Psoas muscle (tissue), 8 donors: Measurements from ENCODE around the gene RXFP1. TPM values are rescaled to one million over a fixed set of nuclear protein-coding genes. Genes with fewer than 3 reads are reported as not detected.

ENCODE experiments used
- ATAC-seq, 4 donors: fragments of 200-7000 bp; cut with Tn5 transposase; one replicate each; pipeline ENCODE4 v1.9.1; 2020; ENCODE audit warnings: moderate library complexity in 3 of 4, mild to moderate bottlenecking in 2 of 4
- DNase-seq, 2 donors: peaks; one replicate each; pipeline ENCODE4 v3.0.0-alpha.2; 2020
- H3K27ac ChIP-seq: fragments of 200-600 bp; one replicate; pipeline ENCODE4 v1.8.0; 2022
- H3K27me3 ChIP-seq, 3 donors: fragments of 200-600 bp in 1 of 3; one replicate each; pipeline versions ENCODE4 v1.6.1 to v1.8.0; 2013 to 2022; ENCODE audit warnings: low read length in 2 of 3, mild to moderate bottlenecking in 2 of 3, moderate library complexity in 1 of 3; ENCODE audit not compliant: insufficient read depth in 3 of 3
- H3K36me3 ChIP-seq, 2 donors: fragments of 200-600 bp in 1 of 2; one replicate each; pipeline versions ENCODE4 v1.6.1 to v1.8.0; 2013 to 2022; ENCODE audit warnings: low read depth in 1 of 2, mild to moderate bottlenecking in 1 of 2, moderate library complexity in 1 of 2; ENCODE audit not compliant: insufficient read depth in 1 of 2
- H3K4me1 ChIP-seq: fragments of 200-600 bp; one replicate; pipeline ENCODE4 v1.8.0; 2022
- H3K4me3 ChIP-seq: fragments of 200-600 bp; one replicate; pipeline ENCODE4 v1.8.0; 2022; ENCODE audit warnings: mild to moderate bottlenecking
- H3K9me3 ChIP-seq: fragments of 200-600 bp; one replicate; pipeline ENCODE4 v1.8.0; 2022
- WGBS, 3 donors: extraction: QIAGEN DNeasy Blood & Tissue Kit; methylation state at CpG; one replicate each; pipeline versions ENCODE4 v1.1.6 to v1.1.7; 2013; 5-methylcytosine and 5-hydroxymethylcytosine counted together
- intact Hi-C, 2 donors: fragments of 100-400 bp; cut with DNase I; formaldehyde crosslinking; loops; one replicate each; pipeline versions ENCODE4 v1.11.0 to v1.14.2; 2022
- polyA plus RNA-seq, 3 donors: library from polyadenylated mRNA; stranded (reverse); fragments of 200-250 nt; gene quantifications; one replicate each; pipeline ENCODE4 v1.2.3, GENCODE V29; 2013
- total RNA-seq, 4 donors: library from RNA; stranded (reverse); fragmentation: NEBNext Ultra II Directional in 2 of 4; extraction: Animal tissue kit (Norgen Biotek cat#: 25700) in 2 of 4; gene quantifications; one replicate each; pipeline versions ENCODE4 v1.2.1 to v1.2.4, GENCODE V29; 2021 to 2023
- TF ChIP-seq, protein P1 (sequence below): fragments of 200-600 bp; IDR thresholded peaks from one replicate; pipeline ENCODE4 v1.8.0; 2022; ENCODE audit warnings: antibody characterized with exemption
- donor health status: healthy with polysubstance abuse.
- donor health status: DM: no; HTN: no; CAD: no; lungs with moderate emphysema.
- donor health status: Bipolar disorder and iron deficiency.
- donor health status: healthy.
- donor health status: DM: yes; HTN: yes; CAD: no.
- donor health status: DM: no; HTN: no; CAD: no.
- donor health status: DM: no; HTN: no; CAD: no.
- donor health status: DM: yes; HTN: yes; CAD: no.

RXFP1 gene
- total and polyA plus RNA-seq, 7 donors: 0.01 TPM; not detected in 6

DNA sequence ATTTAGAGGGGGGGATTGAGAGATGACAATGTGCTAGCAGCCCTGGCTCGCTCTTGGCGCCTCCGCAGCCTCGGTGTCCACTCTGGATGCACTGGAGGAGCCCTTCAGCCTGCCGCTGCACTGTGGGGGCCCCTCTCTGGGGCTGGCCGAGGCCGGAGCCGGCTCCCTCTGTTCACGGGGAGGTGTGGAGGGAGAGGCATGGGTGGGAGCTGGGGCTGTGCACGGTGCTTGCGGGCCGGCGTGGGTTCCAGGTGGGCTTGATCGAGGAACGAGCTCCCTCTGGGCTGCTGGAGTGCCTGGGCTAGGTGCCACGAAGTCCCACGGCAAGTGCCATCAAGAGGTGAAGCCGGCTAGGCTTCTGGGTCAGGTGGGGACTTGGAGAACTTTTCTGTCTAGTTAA lies 143.1 kb downstream of the RXFP1 start:
- WGBS, 3 donors: 98 to 99% (median 98%) methylated on average over 18 of the region's 18 CpGs
- DNase-seq (no peak), ATAC-seq (no peak)
- Histone ChIP-seq H3K27me3 (no peaks in the 10 kb centered on the region), H3K4me1 (no peaks in the 10 kb centered on the region), H3K9me3 (no peaks in the 10 kb centered on the region), H3K36me3 (no peaks in the 10 kb centered on the region), H3K27ac (no peak overlapping the region), H3K4me3 (no peak overlapping the region)
- intact Hi-C loops: no loop called here
- TF ChIP-seq, protein P1, sequence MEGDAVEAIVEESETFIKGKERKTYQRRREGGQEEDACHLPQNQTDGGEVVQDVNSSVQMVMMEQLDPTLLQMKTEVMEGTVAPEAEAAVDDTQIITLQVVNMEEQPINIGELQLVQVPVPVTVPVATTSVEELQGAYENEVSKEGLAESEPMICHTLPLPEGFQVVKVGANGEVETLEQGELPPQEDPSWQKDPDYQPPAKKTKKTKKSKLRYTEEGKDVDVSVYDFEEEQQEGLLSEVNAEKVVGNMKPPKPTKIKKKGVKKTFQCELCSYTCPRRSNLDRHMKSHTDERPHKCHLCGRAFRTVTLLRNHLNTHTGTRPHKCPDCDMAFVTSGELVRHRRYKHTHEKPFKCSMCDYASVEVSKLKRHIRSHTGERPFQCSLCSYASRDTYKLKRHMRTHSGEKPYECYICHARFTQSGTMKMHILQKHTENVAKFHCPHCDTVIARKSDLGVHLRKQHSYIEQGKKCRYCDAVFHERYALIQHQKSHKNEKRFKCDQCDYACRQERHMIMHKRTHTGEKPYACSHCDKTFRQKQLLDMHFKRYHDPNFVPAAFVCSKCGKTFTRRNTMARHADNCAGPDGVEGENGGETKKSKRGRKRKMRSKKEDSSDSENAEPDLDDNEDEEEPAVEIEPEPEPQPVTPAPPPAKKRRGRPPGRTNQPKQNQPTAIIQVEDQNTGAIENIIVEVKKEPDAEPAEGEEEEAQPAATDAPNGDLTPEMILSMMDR: no peak

DNA sequence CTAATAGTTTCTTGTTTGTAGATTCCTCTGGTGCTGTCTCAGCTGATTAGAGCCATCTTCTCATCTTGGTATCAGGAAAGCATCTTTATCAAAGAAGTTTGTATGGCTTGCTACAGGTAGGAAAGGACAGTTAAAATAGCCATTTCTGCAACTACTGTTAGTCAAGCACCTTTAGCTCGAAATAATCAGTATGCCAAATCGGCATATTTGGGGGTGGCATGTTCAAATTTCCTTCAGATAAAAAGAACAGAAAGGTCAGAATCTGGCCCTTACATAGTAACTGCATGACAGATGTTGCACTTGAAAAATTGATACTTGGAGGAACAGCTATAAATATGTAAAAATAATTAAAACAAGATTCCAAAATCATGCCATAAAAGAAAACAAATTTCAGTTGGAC lies 145.2 kb downstream of the RXFP1 start:
- Histone ChIP-seq H3K36me3 (no peaks in the 10 kb centered on the region), H3K9me3 (no peaks in the 10 kb centered on the region), H3K27ac (no peak overlapping the region), H3K27me3 (no peaks in the 10 kb centered on the region), H3K4me3 (no peak overlapping the region), H3K4me1 (peaks cover 9% of the 10 kb centered on the region)
- 90 to 96% (median 95%) methylated on average over 2 of the region's 2 CpGs for WGBS, 3 donors
- ATAC-seq: no peak
- TF ChIP-seq, protein P1: no peak
- intact Hi-C loops: no loop called here
- DNase-seq: no peak

DNA sequence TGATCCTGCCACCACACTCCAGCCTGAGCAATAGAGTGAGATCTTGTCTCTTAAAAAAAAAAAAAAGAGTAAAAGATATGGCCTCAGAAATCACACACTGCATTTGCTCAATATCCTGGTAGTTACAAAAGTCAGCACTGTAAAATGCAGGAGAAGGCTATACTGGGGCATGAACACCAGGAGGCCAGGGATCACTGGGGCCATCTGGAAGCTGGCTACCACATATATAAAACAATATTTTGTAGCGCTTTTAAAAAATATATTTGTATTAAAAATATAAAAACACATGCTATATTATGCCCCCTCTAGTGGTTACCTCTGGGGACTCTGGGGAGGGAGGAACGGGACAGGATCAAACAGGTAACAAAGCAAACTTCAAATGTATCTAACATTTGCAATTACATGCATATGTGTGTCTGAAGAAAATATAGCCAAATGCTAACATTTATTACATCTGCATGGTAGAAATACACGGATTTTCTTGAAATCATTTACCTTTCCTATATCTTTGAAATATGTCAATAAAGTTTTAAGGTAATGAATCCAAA lies 146.0 kb downstream of the RXFP1 start:
- no peak for ATAC-seq
- 83 to 85% (median 84%) methylated on average over 3 of the region's 3 CpGs for WGBS, 3 donors

DNA sequence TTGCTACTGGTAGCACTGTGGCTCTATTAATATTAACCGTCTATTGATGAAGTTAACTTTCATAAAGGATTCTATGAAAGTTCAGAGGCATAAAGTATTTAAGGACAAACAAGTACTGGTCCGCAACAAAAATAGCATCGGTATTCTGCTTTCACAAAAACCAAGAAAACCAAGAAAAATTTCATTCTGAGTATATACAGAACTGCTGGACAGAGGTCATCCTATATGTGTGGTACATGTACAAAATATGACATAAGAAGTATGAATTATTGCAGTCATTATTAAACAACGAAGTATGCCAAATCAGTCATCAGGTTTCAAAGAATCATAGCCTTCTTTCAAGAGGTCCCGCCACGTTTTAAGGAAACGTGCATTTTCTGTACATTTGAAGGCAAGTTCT lies 147.6 kb downstream of the RXFP1 start:
- intact Hi-C loops: no loop called here
- WGBS, 3 donors: 73 to 80% (median 77%) methylated on average over 7 of the region's 7 CpGs

More for the DNA sequence above, 146.0 kb downstream of the RXFP1 start:
- intact Hi-C loops: no loop called here
- peaks cover 10% of the 10 kb centered on the region for H3K4me1 ChIP-seq
- H3K36me3 ChIP-seq: no peaks in the 10 kb centered on the region
- DNase-seq: no peak
- TF ChIP-seq, protein P1: peak; percentile 31
- H3K9me3 ChIP-seq: no peaks in the 10 kb centered on the region
- H3K27ac ChIP-seq: no peak overlapping the region
- no peak overlapping the region for H3K4me3 ChIP-seq
- H3K27me3 ChIP-seq: no peaks in the 10 kb centered on the region

More for the DNA sequence above, 147.6 kb downstream of the RXFP1 start:
- DNase-seq: no peak
- no peak overlapping the region for H3K27ac ChIP-seq
- no peak overlapping the region for H3K4me3 ChIP-seq
- TF ChIP-seq, protein P1: no peak
- peaks cover 22% of the 10 kb centered on the region for H3K4me1 ChIP-seq
- H3K9me3 ChIP-seq: no peaks in the 10 kb centered on the region
- no peaks in the 10 kb centered on the region for H3K36me3 ChIP-seq
- no peak for ATAC-seq
- no peaks in the 10 kb centered on the region for H3K27me3 ChIP-seq
